ENCODE data around the gene SPOCD1.
A peak's percentile ranks its signal among the peaks of the same experiment; 100 is the strongest.

Gene SPOCD1

DNA sequence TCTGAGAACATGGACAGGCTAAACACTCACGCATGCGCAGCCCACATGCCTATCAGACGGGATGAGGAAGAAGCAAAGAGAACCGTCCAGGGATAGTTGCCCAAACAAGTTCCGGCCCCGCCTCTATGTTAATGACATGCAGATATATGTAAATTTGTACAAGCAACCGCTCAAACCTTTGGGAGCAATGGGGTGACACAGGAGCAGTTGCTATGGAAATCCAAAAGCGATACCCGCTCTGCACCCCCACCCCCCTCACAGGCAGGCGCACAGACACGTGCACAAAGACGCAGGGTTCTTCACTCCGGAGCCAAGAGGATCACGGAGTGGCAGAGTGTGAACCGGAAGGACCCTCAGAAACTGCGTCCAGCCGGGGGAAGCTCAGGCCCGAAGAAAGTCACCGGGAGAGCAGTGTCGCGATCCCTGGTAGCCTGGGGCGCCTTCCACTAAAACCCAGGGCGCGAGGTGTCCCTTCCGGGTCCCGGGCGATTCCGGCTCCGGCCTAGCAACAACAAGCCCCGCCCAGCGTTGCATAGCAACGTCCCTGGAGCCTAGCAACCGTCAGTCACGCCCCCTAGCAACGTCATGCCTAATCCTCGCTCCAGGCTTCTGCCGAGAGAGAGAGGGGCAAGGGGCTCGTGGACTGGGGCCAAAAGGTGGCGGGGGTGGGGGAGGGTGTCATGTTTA lies 27.5 kb downstream of the SPOCD1 start:
- DNase-seq, result peak; percentile 59 to 97 (median 89)

DNA sequence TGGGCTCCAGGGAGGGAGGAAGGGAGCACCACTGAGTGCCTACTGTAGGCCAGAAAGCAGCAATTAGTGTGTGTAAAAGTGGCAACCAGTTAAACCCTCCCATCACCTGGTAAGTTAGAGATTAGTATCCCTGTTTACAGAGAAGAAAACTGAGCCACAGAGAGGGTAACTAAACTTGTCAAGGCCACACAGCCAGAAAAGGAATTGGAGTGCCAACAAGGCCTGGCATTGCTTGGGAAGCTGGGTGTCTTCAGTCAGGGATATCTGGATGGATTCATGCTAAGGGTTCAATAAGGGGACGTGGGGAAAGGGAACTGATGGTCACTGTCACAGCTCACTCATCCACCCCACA lies 28.1 kb downstream of the SPOCD1 start:
- no peak for DNase-seq

DNA sequence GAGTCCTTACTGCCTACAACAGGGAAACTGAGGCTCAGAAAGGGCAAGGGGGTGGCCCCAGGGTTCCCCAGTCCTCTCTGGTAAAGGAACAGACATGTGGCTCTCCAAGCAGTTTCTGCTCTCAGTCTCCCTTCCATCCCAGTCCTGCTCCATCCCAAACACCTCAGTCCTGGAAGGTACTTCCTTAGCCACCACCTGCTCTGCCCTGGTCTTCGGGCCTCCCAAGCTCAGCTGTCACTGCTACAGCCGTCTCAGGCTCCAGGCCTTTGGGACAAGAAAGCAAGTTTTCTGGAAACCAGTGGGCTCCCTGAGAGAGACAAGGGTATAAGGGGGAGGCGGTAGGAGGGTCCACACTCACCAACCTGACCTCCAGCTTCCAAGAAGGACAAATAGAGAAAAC lies 28.6 kb downstream of the SPOCD1 start:
- no peak for DNase-seq

DNA sequence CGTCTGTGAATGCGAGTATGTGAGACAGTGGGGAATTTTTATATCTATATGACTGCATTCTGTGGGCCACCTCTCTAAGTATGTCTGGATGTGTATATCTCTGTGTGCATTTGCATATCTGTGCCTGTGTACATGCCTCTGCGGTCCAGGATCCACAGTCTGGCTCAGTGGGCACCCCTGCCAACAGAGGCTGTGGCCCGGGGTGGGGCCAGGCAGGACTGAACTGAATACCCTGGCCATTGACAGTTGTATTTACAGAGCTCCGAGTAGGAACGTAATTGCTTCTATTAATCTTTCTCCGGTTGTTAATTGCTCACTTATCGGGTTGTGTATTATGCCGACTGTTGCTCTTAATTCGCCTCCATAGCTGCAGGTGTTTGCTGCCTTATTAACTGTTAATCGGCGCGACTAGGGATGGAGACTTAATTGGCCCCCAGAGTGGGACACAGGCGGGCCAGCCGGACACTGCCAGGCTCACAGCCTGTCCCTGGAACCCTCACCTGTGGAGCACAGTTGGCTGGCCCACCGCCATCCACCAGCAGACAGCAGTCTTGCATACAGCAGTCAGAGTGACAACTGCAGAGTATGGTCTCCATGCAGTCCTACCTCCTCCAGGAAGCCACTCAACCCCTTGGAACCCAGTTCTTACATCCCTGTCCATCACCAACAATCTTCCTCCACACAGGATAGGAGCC lies 29.3 kb downstream of the SPOCD1 start:
- no peak for DNase-seq

GRCh38 chr1:31785947-31786290 lies 29.9 kb downstream of the SPOCD1 start:
- no peak for DNase-seq

DNA sequence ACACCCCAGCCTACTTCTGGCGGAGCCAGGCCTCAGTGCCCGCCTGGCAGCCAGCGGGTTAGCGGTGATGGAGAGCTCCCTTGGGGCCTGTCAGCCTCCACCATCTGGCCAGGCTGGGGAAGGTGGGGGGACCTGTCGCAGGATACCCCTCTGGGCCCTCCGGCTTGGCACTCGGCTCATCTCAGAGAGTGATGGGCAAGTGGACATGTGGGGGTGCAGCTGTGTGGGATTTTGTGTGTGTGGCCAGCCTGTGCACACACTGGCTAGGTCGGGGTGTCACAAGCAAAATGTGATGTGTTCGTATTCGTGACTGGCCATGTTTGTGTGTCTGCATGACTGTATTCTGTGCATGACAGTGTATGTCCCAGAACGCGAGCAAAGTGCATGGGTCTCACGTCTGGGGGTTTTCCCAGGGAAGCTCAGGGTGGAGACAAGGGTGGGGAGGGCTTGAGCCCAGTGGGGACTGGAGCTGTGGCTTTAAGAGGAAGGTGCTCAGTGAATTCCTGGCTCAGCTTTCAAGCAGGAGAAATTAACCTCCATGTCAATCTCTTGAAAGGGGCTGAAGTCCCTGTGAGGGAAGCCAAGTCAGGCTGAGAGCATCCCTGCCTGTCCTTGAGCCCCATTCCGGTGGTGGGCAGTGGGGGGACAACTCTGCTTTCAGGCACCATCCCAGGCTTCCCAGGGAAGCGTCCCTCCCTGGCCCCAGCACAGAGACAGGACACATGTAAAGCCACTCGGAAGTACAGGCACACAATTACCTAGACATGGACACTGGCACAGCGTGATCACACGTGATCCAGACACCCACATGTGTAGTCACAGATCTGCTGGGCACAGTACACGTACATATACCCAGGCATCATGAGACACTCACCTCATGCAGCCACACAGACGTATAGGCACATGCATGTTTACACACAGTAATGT lies 30.5 kb downstream of the SPOCD1 start:
- DNase-seq, result no peak

GRCh38 chr1:31784356-31785019 lies 31.3 kb downstream of the SPOCD1 start:
- DNase-seq, result no peak

- DNase-seq, result no peak
Measured at GRCh38 chr1:31783846-31784245, 32.0 kb downstream of the SPOCD1 start.

- DNase-seq, result no peak
Measured at GRCh38 chr1:31782421-31783410, 33.1 kb downstream of the SPOCD1 start.

GRCh38 chr1:31781756-31782371 lies 34.0 kb downstream of the SPOCD1 start:
- DNase-seq, result peak in 20 of 51 donors; percentile 17 to 55 (median 32)

DNA sequence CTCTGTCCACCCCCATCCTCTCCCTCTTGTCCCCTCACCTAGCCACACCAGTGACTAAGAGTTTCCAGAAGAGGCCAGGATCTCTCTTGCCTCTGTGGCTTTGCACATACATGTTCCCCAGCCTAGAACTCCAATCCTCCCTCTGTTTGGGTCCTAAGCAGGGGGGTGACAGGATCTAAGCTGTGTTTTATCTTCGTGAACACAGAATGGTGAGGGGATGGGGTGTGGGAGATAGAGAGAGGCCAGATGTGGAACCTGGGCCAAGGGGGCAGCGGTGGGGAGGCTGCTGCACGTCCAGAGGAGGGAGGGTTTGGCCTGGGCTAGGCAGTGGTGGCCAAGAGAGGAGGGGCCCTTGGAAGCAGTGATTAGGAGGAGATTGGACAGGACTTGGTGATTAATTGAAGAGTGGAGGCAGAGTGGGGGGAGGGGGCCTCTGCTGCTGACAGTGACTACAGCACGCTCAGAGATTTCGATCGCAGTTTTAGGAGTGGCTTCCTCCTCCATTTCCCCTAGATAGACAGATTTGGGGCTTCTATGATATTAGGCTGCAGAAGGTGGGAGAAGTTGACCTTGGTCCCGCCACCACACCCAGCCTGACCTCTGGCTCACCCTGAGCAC lies 34.6 kb downstream of the SPOCD1 start:
- DNase-seq, result no peak

- no peak for DNase-seq
Measured at GRCh38 chr1:31780632-31781031, 35.2 kb downstream of the SPOCD1 start.

GRCh38 chr1:31779687-31780086 lies 36.1 kb downstream of the SPOCD1 start:
- DNase-seq, result no peak

GRCh38 chr1:31778763-31779488 lies 36.9 kb downstream of the SPOCD1 start:
- no peak for DNase-seq

- no peak for DNase-seq
Measured at GRCh38 chr1:31776516-31776915, 39.3 kb downstream of the SPOCD1 start.

- DNase-seq, result no peak
Measured at GRCh38 chr1:31776032-31776431, 39.8 kb downstream of the SPOCD1 start.

GRCh38 chr1:31775210-31775999 lies 40.4 kb downstream of the SPOCD1 start:
- no peak for DNase-seq

DNA sequence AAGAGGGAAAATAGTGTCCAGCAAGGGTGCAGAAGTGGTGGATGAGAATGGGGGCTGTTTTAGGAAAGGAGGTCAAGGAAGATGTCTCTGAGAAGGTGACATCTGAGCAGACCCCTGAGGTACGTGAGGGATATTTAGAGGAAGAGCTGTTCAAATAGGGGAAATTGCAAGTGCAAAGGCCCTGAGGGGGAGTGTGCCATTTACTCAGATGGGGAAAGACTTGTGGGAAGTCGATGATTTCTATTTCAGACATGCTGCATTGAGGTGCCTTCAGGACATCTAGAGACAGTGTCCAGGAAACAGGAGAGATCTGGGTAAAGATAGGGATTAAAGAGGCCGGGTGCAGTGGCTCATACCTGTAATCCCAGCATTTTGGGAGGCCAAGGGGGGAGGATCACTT lies 41.3 kb downstream of the SPOCD1 start:
- no peak for DNase-seq

All from hypothalamus (tissue), 51 donors.